DOHH2 (cell line): Measurements from ENCODE around the gene GPR152.

Source experiments
- H3F3A ChIP-seq: fragments of 200-600 bp; sonication (generic), shearing (Covaris generic); 2 replicates; pipeline ENCODE4 v1.6.0; 2016; ENCODE audit warnings: antibody characterized with exemption, mild to moderate bottlenecking; ENCODE audit not compliant: control insufficient read depth, insufficient read depth
- H3K27ac ChIP-seq: fragments of 200-600 bp; sonication (generic); 2 replicates; pipeline ENCODE4 v1.5.1; 2014; ENCODE audit warnings: low read depth, mild to moderate bottlenecking, low read length, moderate library complexity
- H3K27me3 ChIP-seq: fragments of 200-600 bp; sonication (generic); 2 replicates; pipeline ENCODE4 v1.6.1; 2014; ENCODE audit warnings: mild to moderate bottlenecking, low read length, mixed read lengths; ENCODE audit not compliant: control insufficient read depth
- H3K36me3 ChIP-seq: fragments of 200-600 bp; sonication (generic); 2 replicates; pipeline ENCODE4 v1.6.1; 2014; ENCODE audit warnings: mild to moderate bottlenecking, low read length, moderate library complexity, mixed read lengths; ENCODE audit not compliant: control insufficient read depth
- H3K4me1 ChIP-seq: fragments of 200-600 bp; sonication (generic); 2 replicates; pipeline ENCODE4 v1.6.1; 2014; ENCODE audit warnings: mild to moderate bottlenecking, low read length, mixed read lengths; ENCODE audit not compliant: control insufficient read depth
- H3K4me2 ChIP-seq: fragments of 200-600 bp; sonication (generic); 2 replicates; pipeline ENCODE4 v1.6.0; 2014; ENCODE audit warnings: mild to moderate bottlenecking, low read length, moderate library complexity
- H3K4me3 ChIP-seq: fragments of 200-600 bp; sonication (generic); 2 replicates; pipeline ENCODE4 v1.5.1; 2014; ENCODE audit warnings: mild to moderate bottlenecking, low read length, mixed read lengths
- H3K79me2 ChIP-seq: fragments of 200-600 bp; sonication (generic); 2 replicates; pipeline ENCODE4 v1.6.1; 2014; ENCODE audit warnings: mild to moderate bottlenecking, low read length, mixed read lengths; ENCODE audit not compliant: control insufficient read depth
- H3K9me2 ChIP-seq: fragments of 200-600 bp; sonication (generic); replicated peaks from 2 replicates; pipeline ENCODE4 v1.6.1; 2014; ENCODE audit warnings: mild to moderate bottlenecking, low read length, mixed read lengths; ENCODE audit not compliant: control insufficient read depth
- H3K9me3 ChIP-seq: fragments of 200-600 bp; sonication (generic); 2 replicates; pipeline ENCODE4 v1.6.1; 2014; ENCODE audit warnings: antibody characterized with exemption, low read length, mixed read lengths; ENCODE audit not compliant: control insufficient read depth, insufficient read depth
- H4K20me1 ChIP-seq: fragments of 200-600 bp; sonication (generic); 2 replicates; pipeline ENCODE4 v1.6.0; 2014; ENCODE audit warnings: low read depth, mild to moderate bottlenecking, antibody characterized with exemption, low read length, moderate library complexity; ENCODE audit not compliant: control insufficient read depth, insufficient read depth
- EZH2phosphoT487 ChIP-seq: fragments of 200-600 bp; sonication (generic); IDR thresholded peaks from 2 replicates; pipeline ENCODE4 v1.6.1; 2017; ENCODE audit warnings: borderline replicate concordance, mild to moderate bottlenecking, antibody characterized with exemption, low read length, moderate library complexity, mixed read lengths
- TF ChIP-seq, protein P1 (sequence below): fragments of 200-600 bp; sonication (generic); IDR thresholded peaks from one replicate; pipeline ENCODE4 v1.5.1; 2014; ENCODE audit warnings: antibody characterized with exemption, mild to moderate bottlenecking, low read depth, low read length; ENCODE audit not compliant: poor library complexity, severe bottlenecking

Gene GPR152

DNA sequence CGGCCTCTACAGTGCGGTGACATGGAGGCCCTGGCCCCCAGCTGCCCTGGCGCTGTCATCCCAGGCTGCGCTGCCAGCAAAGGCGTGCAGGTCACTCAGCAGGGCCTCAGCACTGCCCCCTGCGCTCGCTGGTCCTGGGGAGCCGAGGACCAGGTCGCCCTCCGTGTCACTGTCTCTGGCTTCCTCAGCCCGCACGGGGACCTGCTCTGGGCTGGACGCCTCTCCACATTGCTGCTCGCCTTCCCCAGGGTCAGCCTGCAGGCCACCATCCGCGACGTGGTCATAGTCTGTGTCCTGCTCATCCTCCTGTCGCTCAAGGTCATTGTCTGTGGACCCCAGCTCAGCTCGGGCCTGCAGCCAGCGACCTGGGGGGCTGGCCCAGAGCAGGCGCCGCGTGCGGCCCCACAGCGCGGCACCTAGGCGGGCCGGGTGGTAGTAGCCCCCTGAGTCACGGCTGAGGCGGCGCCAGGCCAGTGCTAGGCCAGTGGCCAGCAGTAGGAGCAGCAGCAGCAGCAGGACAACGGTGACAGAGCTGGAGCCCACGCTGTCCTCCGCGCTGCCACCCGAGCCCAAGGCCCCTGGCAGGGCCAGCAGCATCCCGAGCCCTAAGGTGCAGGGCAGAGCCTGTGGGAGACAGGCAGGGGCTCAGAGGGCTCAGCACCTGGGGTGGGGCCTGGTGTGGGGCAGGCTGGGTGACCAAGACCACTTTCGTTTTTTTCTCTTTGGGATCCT lies 16.6 kb downstream of the GPR152 start:
- H4K20me1 ChIP-seq, result peaks cover 12% of the 10 kb centered on the region; the same call in 1 of the 2 replicates
- peaks cover 91% of the 10 kb centered on the region for H3K36me3 ChIP-seq
- H3K27ac ChIP-seq, result peak overlapping the region; percentile 97
- no peaks in the 10 kb centered on the region for H3K9me2 ChIP-seq
- no peaks in the 10 kb centered on the region for H3K9me3 ChIP-seq
- H3K4me2 ChIP-seq, result peak overlapping the region; percentile 94
- H3F3A ChIP-seq, result peaks cover 38% of the 10 kb centered on the region
- H3K27me3 ChIP-seq, result no peaks in the 10 kb centered on the region
- peaks cover 67% of the 10 kb centered on the region for H3K4me1 ChIP-seq
- TF ChIP-seq, protein P1, sequence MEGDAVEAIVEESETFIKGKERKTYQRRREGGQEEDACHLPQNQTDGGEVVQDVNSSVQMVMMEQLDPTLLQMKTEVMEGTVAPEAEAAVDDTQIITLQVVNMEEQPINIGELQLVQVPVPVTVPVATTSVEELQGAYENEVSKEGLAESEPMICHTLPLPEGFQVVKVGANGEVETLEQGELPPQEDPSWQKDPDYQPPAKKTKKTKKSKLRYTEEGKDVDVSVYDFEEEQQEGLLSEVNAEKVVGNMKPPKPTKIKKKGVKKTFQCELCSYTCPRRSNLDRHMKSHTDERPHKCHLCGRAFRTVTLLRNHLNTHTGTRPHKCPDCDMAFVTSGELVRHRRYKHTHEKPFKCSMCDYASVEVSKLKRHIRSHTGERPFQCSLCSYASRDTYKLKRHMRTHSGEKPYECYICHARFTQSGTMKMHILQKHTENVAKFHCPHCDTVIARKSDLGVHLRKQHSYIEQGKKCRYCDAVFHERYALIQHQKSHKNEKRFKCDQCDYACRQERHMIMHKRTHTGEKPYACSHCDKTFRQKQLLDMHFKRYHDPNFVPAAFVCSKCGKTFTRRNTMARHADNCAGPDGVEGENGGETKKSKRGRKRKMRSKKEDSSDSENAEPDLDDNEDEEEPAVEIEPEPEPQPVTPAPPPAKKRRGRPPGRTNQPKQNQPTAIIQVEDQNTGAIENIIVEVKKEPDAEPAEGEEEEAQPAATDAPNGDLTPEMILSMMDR, result no peak
- TF ChIP-seq EZH2phosphoT487, result no peak
- H3K79me2 ChIP-seq, result peaks cover 64% of the 10 kb centered on the region
- peak overlapping the region; percentile 90 for H3K4me3 ChIP-seq

DNA sequence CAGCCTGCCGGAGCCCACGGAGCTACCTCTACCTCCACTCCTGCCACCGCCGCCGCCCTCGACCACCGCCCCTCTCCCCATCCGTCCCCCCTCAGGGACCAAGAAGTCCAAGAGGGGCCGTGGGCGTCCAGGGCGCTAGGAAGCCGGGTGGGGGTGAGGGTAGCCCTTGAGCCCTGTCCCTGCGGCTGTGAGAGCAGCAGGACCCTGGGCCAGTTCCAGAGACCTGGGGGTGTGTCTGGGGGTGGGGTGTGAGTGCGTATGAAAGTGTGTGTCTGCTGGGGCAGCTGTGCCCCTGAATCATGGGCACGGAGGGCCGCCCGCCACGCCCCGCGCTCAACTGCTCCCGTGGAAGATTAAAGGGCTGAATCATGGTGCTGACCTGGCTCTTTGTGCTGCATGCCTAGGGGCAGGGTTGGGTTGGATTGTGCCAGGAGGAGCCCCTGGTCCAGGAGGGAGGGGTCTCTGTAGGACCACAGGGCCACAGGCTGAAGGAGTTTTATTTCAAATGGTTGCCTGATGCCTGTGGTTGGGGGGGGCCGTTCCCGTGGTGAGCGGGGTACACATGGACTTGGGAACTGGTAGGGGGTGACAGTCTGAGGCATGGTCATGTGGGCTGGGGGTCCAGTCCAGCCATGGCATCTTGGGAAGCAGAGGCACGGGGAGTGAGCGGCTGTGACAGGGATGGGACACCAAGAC lies 17.4 kb downstream of the GPR152 start:
- peaks cover 12% of the 10 kb centered on the region; the same call in 1 of the 2 replicates for H4K20me1 ChIP-seq
- no peaks in the 10 kb centered on the region for H3K9me2 ChIP-seq
- no peaks in the 10 kb centered on the region for H3K9me3 ChIP-seq
- H3K27me3 ChIP-seq, result no peaks in the 10 kb centered on the region
- H3K4me2 ChIP-seq, result peak overlapping the region; percentile 94
- peak overlapping the region; percentile 90 for H3K4me3 ChIP-seq
- peaks cover 93% of the 10 kb centered on the region for H3K36me3 ChIP-seq
- TF ChIP-seq, protein P1, result no peak
- TF ChIP-seq EZH2phosphoT487, result no peak
- H3K27ac ChIP-seq, result peak overlapping the region; percentile 97
- H3K79me2 ChIP-seq, result peaks cover 70% of the 10 kb centered on the region
- peaks cover 60% of the 10 kb centered on the region for H3K4me1 ChIP-seq
- H3F3A ChIP-seq, result peaks cover 36% of the 10 kb centered on the region

DNA sequence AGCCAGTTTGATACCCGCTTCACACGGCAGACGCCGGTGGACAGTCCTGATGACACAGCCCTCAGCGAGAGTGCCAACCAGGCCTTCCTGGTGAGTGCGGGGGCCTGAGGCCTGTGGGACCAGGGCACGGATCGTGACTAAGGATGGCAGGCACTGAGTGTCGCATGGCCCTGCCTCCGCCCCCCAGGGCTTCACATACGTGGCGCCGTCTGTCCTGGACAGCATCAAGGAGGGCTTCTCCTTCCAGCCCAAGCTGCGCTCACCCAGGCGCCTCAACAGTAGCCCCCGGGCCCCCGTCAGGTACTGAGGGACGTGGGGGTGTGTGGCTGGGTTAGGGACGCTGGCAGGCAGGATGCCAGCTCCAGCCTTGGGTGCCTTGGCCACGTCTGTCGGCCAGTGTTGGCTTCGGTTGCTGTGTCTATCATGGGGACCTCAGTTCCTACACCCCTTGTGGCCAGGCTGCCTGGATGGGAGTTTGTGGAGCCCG lies 18.1 kb downstream of the GPR152 start:
- Histone ChIP-seq H3K9me3 (no peaks in the 10 kb centered on the region), H3K9me2 (no peaks in the 10 kb centered on the region), H3K36me3 (peaks cover 91% of the 10 kb centered on the region), H3K27me3 (no peaks in the 10 kb centered on the region), H3K4me1 (peaks cover 55% of the 10 kb centered on the region), H3F3A (peaks cover 36% of the 10 kb centered on the region), H3K4me3 (peak overlapping the region; percentile 90), H3K4me2 (peak overlapping the region; percentile 94), H3K79me2 (peaks cover 71% of the 10 kb centered on the region), H3K27ac (peak overlapping the region; percentile 97), H4K20me1 (peaks cover 12% of the 10 kb centered on the region; the same call in 1 of the 2 replicates)
- TF ChIP-seq EZH2phosphoT487, result no peak
- TF ChIP-seq, protein P1, result no peak
